ENCODE results near the gene PALM.
"Not testable (repeated sequence)": the region's sequence is repeated elsewhere in the genome, so short reads cannot be mapped to it uniquely, and the experiment has no call there.

The PALM gene

GRCh38 chr19:743168-743687, 34.5 kb downstream of the PALM start:
- Histone ChIP-seq H3K4me3 (ENCODE audit: insufficient read depth, low read depth, low read length, poor library complexity, severe bottlenecking) (no peak overlapping the region), H3K27me3 (replicated peaks; ENCODE audit: control insufficient read depth, insufficient read depth, low read length, poor library complexity, severe bottlenecking) (no peaks in the 10 kb centered on the region), H3K4me1 (ENCODE audit: control insufficient read depth, insufficient read depth, low read length, poor library complexity, severe bottlenecking) (no peaks in the 10 kb centered on the region), H3K36me3 (ENCODE audit: control insufficient read depth, insufficient read depth, low read length) (no peaks in the 10 kb centered on the region), H3K27ac (ENCODE audit: insufficient read depth, low read length, poor library complexity, severe bottlenecking) (no peak overlapping the region), H3K9me3 (ENCODE audit: control insufficient read depth, low read length) (no peaks in the 10 kb centered on the region)
- no peak for DNase-seq

GRCh38 chr19:745138-745537, 36.4 kb downstream of the PALM start:
- not testable (repeated sequence) for H3K4me1 ChIP-seq (ENCODE audit: control insufficient read depth, insufficient read depth, low read length, poor library complexity, severe bottlenecking); DNase-seq; H3K4me3 ChIP-seq (ENCODE audit: insufficient read depth, low read depth, low read length, poor library complexity, severe bottlenecking); H3K36me3 ChIP-seq (ENCODE audit: control insufficient read depth, insufficient read depth, low read length); H3K27ac ChIP-seq (ENCODE audit: insufficient read depth, low read length, poor library complexity, severe bottlenecking); H3K9me3 ChIP-seq (ENCODE audit: control insufficient read depth, low read length); H3K27me3 ChIP-seq (replicated peaks; ENCODE audit: control insufficient read depth, insufficient read depth, low read length, poor library complexity, severe bottlenecking)

DNA sequence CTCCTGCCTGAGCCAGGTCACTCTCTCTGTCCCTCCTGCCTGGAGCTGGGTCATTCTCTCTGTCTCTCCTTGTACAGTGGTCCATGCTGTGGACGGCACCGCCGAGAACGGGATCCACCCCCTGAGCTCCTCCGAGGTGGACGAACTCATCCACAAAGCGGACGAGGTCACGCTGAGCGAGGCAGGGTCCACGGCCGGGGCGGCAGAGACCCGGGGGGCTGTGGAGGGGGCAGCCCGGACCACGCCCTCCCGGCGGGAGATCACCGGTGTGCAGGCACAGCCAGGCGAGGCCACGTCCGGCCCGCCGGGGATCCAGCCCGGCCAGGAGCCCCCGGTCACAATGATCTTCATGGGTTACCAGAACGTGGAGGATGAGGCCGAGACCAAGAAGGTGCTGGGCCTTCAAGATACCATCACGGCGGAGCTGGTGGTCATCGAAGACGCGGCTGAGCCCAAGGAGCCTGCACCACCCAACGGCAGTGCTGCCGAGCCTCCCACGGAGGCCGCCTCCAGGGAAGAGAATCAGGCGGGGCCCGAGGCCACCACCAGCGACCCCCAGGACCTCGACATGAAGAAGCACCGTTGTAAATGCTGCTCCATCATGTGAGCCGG, 37.6 kb downstream of the PALM start:
- H3K36me3 ChIP-seq (ENCODE audit: control insufficient read depth, insufficient read depth, low read length), result no peaks in the 10 kb centered on the region

DNA sequence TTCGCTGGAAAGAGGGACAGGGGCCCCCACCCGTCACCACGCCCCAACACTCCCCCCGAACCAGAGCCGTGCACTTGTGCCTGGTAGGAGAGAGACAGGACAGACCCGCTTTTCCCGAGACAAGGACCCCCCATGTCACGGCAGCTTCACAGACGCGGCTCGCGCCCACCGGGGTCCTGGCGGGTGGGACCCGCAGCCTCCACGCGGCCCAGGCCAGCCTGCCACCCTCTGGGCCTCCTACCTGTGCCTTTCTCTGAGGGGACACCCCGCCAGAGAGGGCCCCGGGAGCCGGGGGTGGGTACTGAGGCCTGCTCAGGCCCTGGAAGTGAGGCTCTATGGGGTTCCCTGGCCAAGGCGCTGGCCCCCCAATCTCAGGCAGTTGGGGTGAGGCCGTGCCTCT, 38.2 kb downstream of the PALM start:
- DNase-seq, result no peak
- Histone ChIP-seq H3K9me3 (ENCODE audit: control insufficient read depth, low read length) (no peaks in the 10 kb centered on the region), H3K4me1 (ENCODE audit: control insufficient read depth, insufficient read depth, low read length, poor library complexity, severe bottlenecking) (no peaks in the 10 kb centered on the region), H3K4me3 (ENCODE audit: insufficient read depth, low read depth, low read length, poor library complexity, severe bottlenecking) (no peak overlapping the region), H3K27me3 (replicated peaks; ENCODE audit: control insufficient read depth, insufficient read depth, low read length, poor library complexity, severe bottlenecking) (no peaks in the 10 kb centered on the region), H3K27ac (ENCODE audit: insufficient read depth, low read length, poor library complexity, severe bottlenecking) (no peak overlapping the region), H3K36me3 (ENCODE audit: control insufficient read depth, insufficient read depth, low read length) (no peaks in the 10 kb centered on the region)

More for the DNA sequence above, 37.6 kb downstream of the PALM start:
- Histone ChIP-seq H3K4me3 (ENCODE audit: insufficient read depth, low read depth, low read length, poor library complexity, severe bottlenecking) (no peak overlapping the region), H3K4me1 (ENCODE audit: control insufficient read depth, insufficient read depth, low read length, poor library complexity, severe bottlenecking) (no peaks in the 10 kb centered on the region), H3K27ac (ENCODE audit: insufficient read depth, low read length, poor library complexity, severe bottlenecking) (no peak overlapping the region), H3K9me3 (ENCODE audit: control insufficient read depth, low read length) (no peaks in the 10 kb centered on the region), H3K27me3 (replicated peaks; ENCODE audit: control insufficient read depth, insufficient read depth, low read length, poor library complexity, severe bottlenecking) (no peaks in the 10 kb centered on the region)
- no peak for DNase-seq

GRCh38 chr19:747432-748273, 38.9 kb downstream of the PALM start:
- Histone ChIP-seq H3K36me3 (ENCODE audit: control insufficient read depth, insufficient read depth, low read length) (no peaks in the 10 kb centered on the region), H3K27ac (ENCODE audit: insufficient read depth, low read length, poor library complexity, severe bottlenecking) (no peak overlapping the region)

DNA sequence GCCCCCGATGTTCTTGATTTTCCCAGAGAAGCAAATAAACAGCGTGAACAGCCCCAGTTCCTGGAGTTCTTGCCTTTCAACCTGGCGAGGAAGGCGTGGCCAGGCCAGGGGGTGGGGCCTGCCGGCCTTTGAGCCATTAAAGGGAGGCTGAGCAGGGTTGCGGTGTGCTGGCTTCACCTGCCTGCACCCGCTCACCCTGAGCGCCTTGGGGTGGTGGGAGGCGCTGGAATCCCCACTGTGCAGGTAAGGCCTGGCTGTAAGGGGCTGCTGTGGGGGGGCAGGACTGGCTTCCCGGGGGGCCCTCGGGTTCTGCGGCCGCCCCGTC, 39.5 kb downstream of the PALM start:
- no peak for DNase-seq
- no peak overlapping the region for H3K4me3 ChIP-seq (ENCODE audit: insufficient read depth, low read depth, low read length, poor library complexity, severe bottlenecking)
- H3K9me3 ChIP-seq (ENCODE audit: control insufficient read depth, low read length), result no peaks in the 10 kb centered on the region
- H3K36me3 ChIP-seq (ENCODE audit: control insufficient read depth, insufficient read depth, low read length), result no peaks in the 10 kb centered on the region
- H3K27me3 ChIP-seq (replicated peaks; ENCODE audit: control insufficient read depth, insufficient read depth, low read length, poor library complexity, severe bottlenecking), result no peaks in the 10 kb centered on the region
- H3K4me1 ChIP-seq (ENCODE audit: control insufficient read depth, insufficient read depth, low read length, poor library complexity, severe bottlenecking), result no peaks in the 10 kb centered on the region
- H3K27ac ChIP-seq (ENCODE audit: insufficient read depth, low read length, poor library complexity, severe bottlenecking), result no peak overlapping the region

More at GRCh38 chr19:747432-748273, 38.9 kb downstream of the PALM start:
- no peak for DNase-seq
- Histone ChIP-seq H3K9me3 (ENCODE audit: control insufficient read depth, low read length) (no peaks in the 10 kb centered on the region), H3K4me1 (ENCODE audit: control insufficient read depth, insufficient read depth, low read length, poor library complexity, severe bottlenecking) (no peaks in the 10 kb centered on the region), H3K4me3 (ENCODE audit: insufficient read depth, low read depth, low read length, poor library complexity, severe bottlenecking) (no peak overlapping the region), H3K27me3 (replicated peaks; ENCODE audit: control insufficient read depth, insufficient read depth, low read length, poor library complexity, severe bottlenecking) (no peaks in the 10 kb centered on the region)

DNA sequence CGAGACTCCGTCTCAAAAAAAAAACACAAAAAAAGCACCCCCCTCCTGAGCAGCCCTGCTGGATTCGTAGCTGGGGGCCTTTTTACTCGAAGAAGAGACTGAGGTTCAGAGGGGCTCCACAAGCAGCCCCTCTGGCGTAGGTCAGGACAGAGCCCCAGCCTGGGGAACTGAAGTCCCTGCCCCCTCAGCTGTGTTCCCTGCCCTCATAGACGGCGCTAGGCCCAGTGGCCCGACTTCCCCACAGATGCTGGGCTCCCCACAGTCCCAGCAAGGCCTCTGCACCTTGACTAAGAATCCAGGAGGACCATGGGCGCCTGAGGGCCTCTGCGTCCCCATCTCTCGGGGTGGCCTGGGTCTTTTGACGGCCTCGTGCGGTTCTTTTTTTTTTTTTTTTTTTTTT, 41.1 kb downstream of the PALM start:
- Histone ChIP-seq H3K36me3 (ENCODE audit: control insufficient read depth, insufficient read depth, low read length) (no peaks in the 10 kb centered on the region), H3K9me3 (ENCODE audit: control insufficient read depth, low read length) (no peaks in the 10 kb centered on the region), H3K27ac (ENCODE audit: insufficient read depth, low read length, poor library complexity, severe bottlenecking) (no peak overlapping the region), H3K4me3 (ENCODE audit: insufficient read depth, low read depth, low read length, poor library complexity, severe bottlenecking) (no peak overlapping the region), H3K27me3 (replicated peaks; ENCODE audit: control insufficient read depth, insufficient read depth, low read length, poor library complexity, severe bottlenecking) (no peaks in the 10 kb centered on the region), H3K4me1 (ENCODE audit: control insufficient read depth, insufficient read depth, low read length, poor library complexity, severe bottlenecking) (no peaks in the 10 kb centered on the region)
- DNase-seq, result no peak

DNA sequence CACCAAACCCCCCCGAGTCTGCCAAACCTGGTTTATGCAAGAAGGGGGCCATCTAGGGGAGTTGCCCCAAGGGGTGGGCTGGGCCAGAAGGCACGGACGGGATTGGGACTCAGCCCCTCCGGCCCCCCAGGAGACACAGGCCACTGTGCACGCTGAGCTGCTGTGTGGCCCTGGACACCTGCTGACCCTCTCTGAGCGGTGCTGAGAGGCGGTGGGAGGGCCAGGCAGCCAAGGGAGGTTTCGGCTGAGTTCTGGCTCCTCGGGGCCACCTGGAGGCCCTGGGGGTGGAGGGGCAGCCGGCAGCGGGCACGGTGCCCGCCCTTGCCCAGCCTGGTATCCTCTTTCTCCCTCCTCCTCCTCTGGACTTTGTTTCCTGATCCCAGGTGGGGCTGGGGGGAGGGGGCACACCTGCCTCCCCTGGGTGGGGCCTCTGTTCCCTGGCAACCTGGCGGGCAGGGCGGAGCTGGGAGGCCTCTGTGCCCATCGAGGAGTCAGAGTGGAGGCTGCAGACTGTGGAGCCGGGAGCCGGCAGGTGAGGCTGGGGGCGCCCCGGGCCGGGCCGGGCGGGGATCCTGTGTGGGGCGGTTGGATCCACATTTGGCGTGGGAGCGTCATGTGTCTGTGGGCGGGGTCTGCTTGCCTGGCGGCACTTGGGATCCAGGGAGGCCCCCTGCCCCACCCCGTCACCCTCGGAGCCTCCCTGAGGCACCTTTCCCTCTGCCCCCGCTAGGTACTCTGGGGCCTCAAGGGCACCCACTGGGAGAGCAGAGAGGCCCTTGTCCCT, 42.1 kb downstream of the PALM start, which contains the start of gene MISP:
TSS of gene MISP (plus strand) at position 473 of the 784 bp plus-strand sequence. CDS start 5,835 bp downstream, outside the sequence.
- Histone ChIP-seq H3K27ac (ENCODE audit: insufficient read depth, low read length, poor library complexity, severe bottlenecking) (no peak within 1 kb of the TSS), H3K4me1 (ENCODE audit: control insufficient read depth, insufficient read depth, low read length, poor library complexity, severe bottlenecking) (no peaks in the 10 kb centered on the region), H3K27me3 (replicated peaks; ENCODE audit: control insufficient read depth, insufficient read depth, low read length, poor library complexity, severe bottlenecking) (no peaks in the 10 kb centered on the region), H3K36me3 (ENCODE audit: control insufficient read depth, insufficient read depth, low read length) (no peaks in the 10 kb centered on the region), H3K4me3 (ENCODE audit: insufficient read depth, low read depth, low read length, poor library complexity, severe bottlenecking) (no peak within 1 kb of the TSS), H3K9me3 (ENCODE audit: control insufficient read depth, low read length) (no peaks in the 10 kb centered on the region)
- DNase-seq, result no peak

DNA sequence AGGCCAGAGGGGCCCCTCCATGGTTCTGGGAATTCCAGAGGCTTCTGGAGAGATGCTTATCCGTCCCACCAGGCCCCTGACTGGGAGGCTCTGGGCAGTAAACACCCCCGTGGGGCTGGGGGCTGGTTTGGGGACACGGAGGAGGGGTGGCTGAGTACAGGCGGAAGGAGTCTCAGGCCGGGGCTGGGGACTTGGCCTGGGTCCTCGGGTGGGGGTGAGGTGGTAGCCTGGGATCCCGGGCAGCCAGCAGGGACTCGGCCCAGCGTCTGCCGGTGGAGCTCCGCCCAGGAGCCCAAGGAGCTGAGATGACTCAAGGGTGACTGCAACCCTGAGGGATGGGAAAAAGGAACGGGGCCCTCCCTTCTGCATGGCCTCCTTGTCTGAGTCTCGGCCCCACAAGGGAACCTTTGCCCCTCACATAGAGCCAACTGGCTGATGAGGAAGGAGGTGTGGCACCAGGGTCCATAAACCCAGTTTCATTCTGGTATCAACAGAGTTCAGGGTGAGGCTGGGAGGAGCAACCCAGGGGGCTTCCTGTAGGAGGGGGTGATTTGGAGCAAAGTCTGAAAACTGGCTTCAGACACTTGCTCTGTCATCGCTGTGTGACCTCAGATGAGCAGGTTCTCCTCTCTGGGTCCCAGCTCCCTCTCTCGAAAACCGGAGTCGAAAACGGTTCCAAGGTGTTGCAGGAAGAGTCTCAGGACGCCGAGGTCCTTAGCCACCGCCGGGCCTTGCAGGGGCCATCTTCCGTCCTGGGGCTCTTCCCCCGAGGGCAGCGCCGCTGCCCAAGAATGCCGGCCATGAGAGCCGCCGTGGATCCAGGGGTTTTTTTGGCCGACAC, 43.0 kb downstream of the PALM start:
- Histone ChIP-seq H3K27ac (ENCODE audit: insufficient read depth, low read length, poor library complexity, severe bottlenecking) (no peak overlapping the region), H3K4me3 (ENCODE audit: insufficient read depth, low read depth, low read length, poor library complexity, severe bottlenecking) (no peak overlapping the region)

More for the DNA sequence above, 43.0 kb downstream of the PALM start:
- Histone ChIP-seq H3K27me3 (replicated peaks; ENCODE audit: control insufficient read depth, insufficient read depth, low read length, poor library complexity, severe bottlenecking) (no peaks in the 10 kb centered on the region), H3K4me1 (ENCODE audit: control insufficient read depth, insufficient read depth, low read length, poor library complexity, severe bottlenecking) (no peaks in the 10 kb centered on the region), H3K9me3 (ENCODE audit: control insufficient read depth, low read length) (no peaks in the 10 kb centered on the region), H3K36me3 (ENCODE audit: control insufficient read depth, insufficient read depth, low read length) (no peaks in the 10 kb centered on the region)
- no peak for DNase-seq
